Mononuclear cell (primary cell): Measurements from ENCODE around the gene PREPL. TPM values are rescaled to one million over a fixed set of nuclear protein-coding genes. Genes with fewer than 3 reads are reported as not detected.

Experiments
- H3K27me3 ChIP-seq: 2 replicates; pipeline ENCODE4 v1.6.0; 2011; ENCODE audit warnings: low read length, control low read depth; ENCODE audit not compliant: insufficient read depth
- H3K4me1 ChIP-seq: 2 replicates; pipeline ENCODE4 v1.5.1; 2011; ENCODE audit warnings: mild to moderate bottlenecking, low read length, control low read depth; ENCODE audit not compliant: insufficient read depth
- H3K4me3 ChIP-seq: 2 replicates; pipeline ENCODE4 v1.5.1; 2011; ENCODE audit warnings: mild to moderate bottlenecking, low read length, moderate library complexity
- H3K9me3 ChIP-seq: 2 replicates; pipeline ENCODE4 v1.5.1; 2011; ENCODE audit warnings: low read depth, mild to moderate bottlenecking, control low read depth, low read length
- total RNA-seq: library from RNA; depleted of rRNA; stranded (reverse); fragments of >200 nt; gene quantifications from one replicate; pipeline ENCODE4 v1.2.3, GENCODE V29; 2012

Gene PREPL
- total RNA-seq, 1 donor: 19.4 TPM

DNA sequence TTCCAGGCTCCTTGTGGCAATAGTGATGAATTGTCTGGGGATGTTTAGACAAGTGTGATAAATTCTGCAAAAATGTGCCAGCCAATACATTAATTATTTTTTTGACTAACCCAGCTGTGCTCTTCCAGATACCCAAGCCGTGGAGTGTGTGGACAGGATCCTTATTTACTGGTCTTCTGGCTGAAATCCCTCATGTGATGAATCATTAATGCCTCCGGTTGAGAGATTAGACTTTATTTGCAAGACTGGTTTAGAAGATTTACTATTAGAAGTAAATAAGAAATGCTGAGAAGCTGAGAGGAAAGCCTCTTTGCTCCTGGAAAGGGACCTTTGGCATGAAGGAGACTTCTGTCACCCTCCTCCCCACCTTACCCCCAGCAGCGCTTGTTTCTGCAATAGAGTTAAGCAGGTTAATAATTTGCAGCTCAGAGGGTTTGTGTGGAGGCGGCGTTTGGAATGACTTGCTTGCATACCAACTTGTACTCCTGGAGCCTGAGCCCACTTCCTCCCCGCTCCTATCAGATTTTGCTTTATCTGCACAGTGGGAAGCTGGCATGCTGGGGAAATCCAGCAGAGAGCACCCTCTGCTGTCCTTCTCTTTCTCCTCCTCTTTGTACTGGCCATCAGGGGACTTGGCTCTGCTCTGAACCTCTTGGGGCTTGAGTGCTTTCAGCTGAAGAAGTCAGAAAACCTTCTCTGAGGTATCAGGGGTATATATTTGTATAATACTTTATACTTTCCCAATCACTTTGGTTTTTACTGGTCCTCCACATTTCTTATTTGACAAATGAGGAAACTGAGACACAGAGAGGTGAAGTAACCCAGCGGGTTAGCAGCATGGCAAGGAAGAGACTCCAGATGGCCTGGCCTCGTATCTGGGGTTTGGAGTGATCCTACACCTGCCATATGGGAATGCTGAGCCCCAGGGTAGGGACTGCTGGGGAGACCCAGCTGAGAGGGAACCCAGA is 69.7 kb downstream of the PREPL start:
- Histone ChIP-seq H3K4me3 (no peak overlapping the region), H3K27me3 (no peaks in the 10 kb centered on the region), H3K4me1 (no peaks in the 10 kb centered on the region), H3K9me3 (no peaks in the 10 kb centered on the region)

DNA sequence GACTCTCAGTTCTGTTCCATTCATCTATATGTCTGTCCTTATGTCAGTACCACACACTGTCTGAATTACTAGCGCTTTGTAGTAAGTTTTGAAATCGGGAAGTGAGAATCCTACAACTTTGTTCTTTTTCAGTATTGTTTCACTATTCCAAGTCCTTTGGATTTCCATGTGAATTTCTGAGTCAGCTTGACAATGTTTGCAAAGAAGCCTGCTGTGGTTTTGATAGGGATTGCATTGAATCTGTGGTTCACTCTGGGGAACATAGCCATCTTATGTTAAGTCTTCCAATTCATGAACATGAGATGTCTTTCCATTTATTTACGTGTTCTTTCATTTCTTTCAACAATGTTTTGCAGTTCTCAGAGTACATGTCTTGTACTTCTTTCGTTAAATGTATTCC is 71.0 kb downstream of the PREPL start:
- Histone ChIP-seq H3K4me3 (no peak overlapping the region), H3K4me1 (no peaks in the 10 kb centered on the region), H3K9me3 (no peaks in the 10 kb centered on the region), H3K27me3 (no peaks in the 10 kb centered on the region)

DNA sequence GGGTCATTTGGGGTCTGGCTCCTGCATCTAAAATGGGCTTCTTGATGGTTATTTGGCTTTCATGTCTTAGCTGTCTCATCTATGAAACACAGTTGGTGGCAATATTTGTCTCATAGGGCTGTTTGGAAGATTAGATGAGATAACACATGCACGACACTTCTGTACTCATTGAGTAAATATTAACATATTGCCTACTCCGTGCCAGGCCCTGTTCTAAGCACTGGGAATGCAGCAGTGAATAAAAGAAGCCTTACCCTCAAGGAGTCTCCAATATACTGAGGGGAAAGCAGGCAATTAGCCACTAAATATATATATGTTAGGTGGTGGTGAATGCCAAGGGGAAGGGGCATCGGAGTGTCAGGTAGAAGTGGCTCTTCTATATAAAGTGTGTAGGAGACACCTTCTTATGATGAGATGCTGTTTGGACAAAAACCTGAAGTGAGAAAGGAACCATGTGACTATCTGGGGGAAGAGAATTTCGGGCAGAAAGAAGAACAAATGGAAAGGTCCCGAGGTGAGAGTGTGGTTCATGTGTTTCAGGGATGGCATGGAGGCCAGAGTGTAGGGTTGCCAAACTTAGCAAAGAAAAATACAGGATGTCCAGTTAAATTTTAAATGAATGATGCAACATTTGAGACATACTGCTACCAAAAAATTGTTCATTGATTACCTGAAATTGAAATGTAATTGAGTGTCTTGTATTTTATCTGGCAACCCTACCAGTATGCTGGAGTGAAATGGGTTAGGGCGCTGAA is 74.2 kb downstream of the PREPL start:
- H3K9me3 ChIP-seq: no peaks in the 10 kb centered on the region
- H3K4me1 ChIP-seq: no peaks in the 10 kb centered on the region
- no peak overlapping the region for H3K4me3 ChIP-seq
- H3K27me3 ChIP-seq: no peaks in the 10 kb centered on the region

DNA sequence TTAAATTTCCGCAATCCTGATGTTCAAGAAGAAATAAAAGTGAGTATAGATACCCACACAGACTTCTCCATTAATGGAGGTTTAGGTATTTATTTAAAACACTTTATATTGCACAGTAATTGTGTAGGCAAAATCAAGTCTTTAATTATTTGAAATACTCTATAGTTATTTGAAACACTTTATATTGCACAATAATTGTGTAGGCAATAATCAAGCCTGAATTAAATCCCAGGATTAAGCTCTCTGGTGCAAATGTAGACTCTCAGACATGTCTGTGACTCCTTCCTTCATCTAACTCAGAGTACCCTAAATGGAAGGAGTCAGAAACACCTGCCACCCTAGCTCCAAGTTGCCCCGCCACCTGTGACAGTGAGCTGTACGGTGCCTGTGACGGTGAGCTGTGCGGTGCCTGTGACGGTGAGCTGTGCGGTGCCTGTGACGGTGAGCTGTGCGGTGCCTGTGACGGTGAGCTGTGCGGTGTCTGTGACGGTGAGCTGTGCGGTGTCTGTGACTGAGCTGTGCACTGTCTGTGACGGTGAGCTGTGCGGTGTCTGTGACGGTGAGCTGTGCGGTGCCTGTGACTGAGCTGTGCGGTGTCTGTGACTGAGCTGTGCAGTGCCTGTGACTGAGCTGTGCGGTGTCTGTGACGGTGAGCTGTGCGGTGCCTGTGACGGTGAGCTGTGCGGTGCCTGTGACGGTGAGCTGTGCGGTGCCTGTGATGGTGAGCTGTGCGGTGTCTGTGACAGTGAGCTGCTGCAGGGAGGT is 75.0 kb downstream of the PREPL start:
- no peaks in the 10 kb centered on the region for H3K27me3 ChIP-seq
- no peak overlapping the region for H3K4me3 ChIP-seq
- no peaks in the 10 kb centered on the region for H3K4me1 ChIP-seq
- no peaks in the 10 kb centered on the region for H3K9me3 ChIP-seq

DNA sequence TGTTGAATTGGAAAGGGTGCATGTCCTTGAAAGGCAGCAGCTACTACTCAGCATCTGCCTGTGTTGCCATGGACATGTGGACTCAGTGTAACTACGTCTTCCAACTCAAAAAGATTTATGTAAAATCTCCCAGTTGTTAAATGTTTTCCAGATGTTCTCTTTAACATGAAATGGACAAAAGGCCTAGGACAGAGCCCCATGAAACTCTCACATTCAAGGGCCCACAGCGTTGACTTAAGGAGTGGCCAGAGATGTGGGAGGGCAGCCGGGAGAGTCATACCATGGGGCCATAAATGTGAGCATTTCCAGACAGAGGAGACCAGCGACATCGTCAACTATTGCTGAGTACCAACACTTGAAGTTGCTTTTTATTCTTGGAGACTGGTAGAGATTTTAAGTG is 76.1 kb downstream of the PREPL start:
- H3K4me3 ChIP-seq: no peak overlapping the region
- no peaks in the 10 kb centered on the region for H3K4me1 ChIP-seq
- no peaks in the 10 kb centered on the region for H3K27me3 ChIP-seq
- no peaks in the 10 kb centered on the region for H3K9me3 ChIP-seq

DNA sequence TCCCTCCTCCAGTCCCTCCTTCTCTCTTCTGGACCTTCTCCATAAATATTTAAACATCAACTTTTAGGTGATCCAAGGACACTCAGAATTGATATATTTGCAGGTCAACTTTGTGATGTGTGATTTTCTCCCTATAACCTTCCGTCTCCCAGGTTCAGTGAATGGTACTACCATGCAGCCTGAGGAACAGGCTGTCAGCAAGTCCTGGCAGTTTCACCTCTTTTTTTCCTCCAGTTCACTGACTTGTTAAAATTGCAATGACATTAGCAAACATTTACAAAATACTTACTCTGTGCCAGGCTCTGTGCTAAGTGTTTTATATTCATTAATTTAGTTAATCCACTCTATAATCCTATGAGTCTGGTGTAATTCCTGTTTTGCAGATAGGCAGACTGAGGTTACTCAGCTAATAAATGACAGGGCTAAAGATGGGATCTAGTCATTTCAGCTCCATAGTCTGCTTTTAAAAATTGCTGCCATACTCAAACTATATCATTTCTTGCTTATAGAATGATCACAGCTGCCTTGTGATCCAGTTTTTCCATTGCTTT is 78.1 kb downstream of the PREPL start:
- no peaks in the 10 kb centered on the region for H3K4me1 ChIP-seq
- H3K27me3 ChIP-seq: no peaks in the 10 kb centered on the region
- no peaks in the 10 kb centered on the region for H3K9me3 ChIP-seq
- no peak overlapping the region for H3K4me3 ChIP-seq

DNA sequence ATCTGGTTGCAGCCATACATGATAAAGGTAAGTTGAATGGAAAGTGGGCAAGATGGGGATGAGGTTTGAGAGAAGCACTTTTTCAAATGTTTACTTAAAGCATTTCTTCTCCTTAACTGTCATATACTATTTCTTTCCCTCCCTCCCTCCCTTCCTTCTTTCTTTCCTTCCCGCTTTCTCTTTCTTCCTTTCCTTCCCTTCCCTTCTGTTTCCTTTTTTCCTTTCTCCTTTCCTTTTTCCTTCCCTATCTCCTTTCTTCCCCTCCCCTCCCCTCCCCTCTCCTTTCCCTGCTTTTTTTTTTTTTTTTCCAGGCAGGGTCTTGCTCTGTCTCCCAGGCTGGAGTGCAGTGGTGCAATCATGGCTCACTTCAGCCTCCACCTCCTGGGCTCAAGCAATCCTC is 80.4 kb downstream of the PREPL start:
- Histone ChIP-seq H3K4me1 (no peaks in the 10 kb centered on the region), H3K4me3 (no peak overlapping the region), H3K27me3 (no peaks in the 10 kb centered on the region), H3K9me3 (no peaks in the 10 kb centered on the region)

DNA sequence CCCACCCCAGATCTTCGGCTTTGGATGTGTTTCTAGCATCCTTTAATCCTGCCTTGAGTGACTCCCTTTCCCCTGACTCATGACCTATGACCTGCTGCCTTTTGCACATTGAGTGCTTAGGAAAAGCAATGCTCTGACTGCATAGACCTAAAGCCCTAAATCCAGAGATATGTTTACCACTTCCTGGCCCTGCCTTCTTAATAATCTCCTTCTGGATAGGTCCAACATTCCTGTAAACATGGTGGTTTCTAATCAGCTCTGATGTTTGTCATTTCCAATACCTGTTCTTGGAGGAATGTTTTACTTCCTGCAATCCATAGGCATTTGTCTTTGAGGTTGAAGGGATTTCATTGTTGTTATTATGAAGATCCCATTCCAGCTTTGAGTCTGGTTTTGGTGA is 83.8 kb downstream of the PREPL start:
- no peaks in the 10 kb centered on the region for H3K4me1 ChIP-seq
- H3K9me3 ChIP-seq: no peaks in the 10 kb centered on the region
- no peaks in the 10 kb centered on the region for H3K27me3 ChIP-seq
- H3K4me3 ChIP-seq: no peak overlapping the region

DNA sequence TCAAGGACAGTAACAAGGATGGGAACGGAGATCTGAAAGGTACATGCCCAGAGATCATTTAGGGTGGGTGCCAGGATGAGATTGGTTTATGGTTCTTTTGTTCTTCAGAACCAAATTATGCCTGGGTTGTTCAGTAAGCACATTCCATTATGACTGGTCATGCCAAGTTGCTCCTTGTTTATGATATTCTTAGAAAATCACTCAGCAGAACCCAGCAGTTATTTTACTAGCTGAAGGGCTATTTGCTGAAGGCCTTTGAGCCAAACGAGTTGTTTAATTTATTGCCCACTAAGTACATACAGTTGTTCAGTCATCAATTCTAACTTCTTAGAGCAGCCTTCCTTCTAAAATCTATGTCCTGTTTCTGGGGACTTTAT is 85.4 kb downstream of the PREPL start:
- Histone ChIP-seq H3K9me3 (no peaks in the 10 kb centered on the region), H3K4me1 (no peaks in the 10 kb centered on the region)

DNA sequence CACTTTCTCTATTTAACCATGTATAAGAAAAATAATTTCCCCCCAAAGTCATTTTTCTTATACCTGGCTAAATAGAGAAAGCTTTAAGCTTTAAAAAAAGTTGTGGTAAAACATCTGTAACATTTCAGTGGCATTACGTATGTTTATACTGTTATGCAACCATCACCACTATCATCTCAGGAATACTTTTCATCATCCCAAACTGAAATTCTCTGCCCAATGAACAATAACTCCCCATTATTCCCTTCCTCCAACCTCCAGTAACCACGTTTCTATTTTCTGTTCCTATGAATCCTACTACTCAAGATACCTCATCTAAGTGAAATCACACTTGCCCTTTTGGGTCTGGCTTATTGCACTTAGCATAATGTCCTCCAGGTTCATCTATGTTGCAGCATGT is 87.7 kb downstream of the PREPL start:
- H3K4me1 ChIP-seq: no peaks in the 10 kb centered on the region
- no peaks in the 10 kb centered on the region for H3K9me3 ChIP-seq
- no peaks in the 10 kb centered on the region for H3K27me3 ChIP-seq
- no peak overlapping the region for H3K4me3 ChIP-seq

More for the DNA sequence above, 85.4 kb downstream of the PREPL start:
- no peaks in the 10 kb centered on the region for H3K27me3 ChIP-seq
- H3K4me3 ChIP-seq: no peak overlapping the region

DNA sequence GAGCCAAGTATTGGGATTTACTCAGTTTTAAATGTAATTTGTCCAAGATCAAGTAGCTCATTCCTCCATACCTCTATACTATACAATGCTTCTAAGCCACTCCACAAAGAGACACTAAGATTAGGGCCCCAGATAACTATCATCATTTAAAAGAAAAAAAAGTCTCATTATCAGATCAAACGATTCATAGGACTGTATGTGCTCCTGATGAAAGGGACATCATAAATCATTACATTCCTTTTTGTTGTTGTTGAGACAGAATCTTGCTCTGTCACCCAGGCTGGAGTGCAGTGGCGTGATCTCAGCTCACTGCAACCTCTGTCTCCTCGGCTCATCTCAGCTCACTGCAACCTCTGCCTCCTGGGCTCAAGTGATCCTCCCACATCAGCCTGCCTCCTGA is 88.2 kb downstream of the PREPL start:
- Histone ChIP-seq H3K9me3 (no peaks in the 10 kb centered on the region), H3K4me3 (no peak overlapping the region), H3K27me3 (no peaks in the 10 kb centered on the region), H3K4me1 (no peaks in the 10 kb centered on the region)

DNA sequence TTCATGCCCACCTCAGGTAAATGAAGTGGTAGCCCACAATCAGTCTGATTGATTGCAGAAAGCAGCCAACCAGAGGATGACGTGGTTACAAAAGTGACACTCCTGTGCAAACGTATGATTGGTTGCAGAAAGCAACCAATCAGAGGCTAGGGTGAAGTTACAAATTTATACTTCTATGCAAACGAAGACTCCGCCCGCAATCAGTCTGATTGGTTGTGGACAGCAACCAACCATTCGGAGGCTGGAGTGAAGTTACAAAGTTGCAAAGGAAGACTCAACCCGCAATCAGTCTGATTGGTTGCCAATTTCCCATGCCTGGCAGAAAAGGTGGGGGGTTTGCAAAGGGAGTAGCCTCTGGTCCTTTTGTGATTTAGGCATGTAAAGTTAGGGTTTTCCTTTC is 90.0 kb downstream of the PREPL start:
- Histone ChIP-seq H3K4me1 (no peaks in the 10 kb centered on the region), H3K27me3 (no peaks in the 10 kb centered on the region), H3K4me3 (no peak overlapping the region), H3K9me3 (no peaks in the 10 kb centered on the region)

DNA sequence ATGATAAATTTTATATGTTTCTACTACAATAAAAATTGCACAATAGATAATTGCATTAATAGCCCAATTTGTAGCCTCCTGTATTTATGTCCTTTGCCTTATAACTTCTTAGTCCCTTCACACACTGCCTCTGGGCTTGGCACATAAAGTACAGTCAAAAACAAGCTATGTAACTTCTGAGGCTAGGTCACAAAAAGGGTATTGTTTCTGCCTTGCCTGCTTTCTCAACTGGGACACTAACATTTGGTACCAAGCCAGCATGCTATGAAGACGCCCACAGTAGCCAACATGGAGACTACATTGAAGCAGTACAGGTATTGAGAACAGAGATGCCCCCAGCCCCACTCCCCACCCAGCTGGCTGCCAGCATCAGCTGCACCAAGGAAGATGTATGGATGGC is 91.5 kb downstream of the PREPL start:
- Histone ChIP-seq H3K9me3 (no peaks in the 10 kb centered on the region), H3K4me3 (no peak overlapping the region), H3K4me1 (no peaks in the 10 kb centered on the region), H3K27me3 (no peaks in the 10 kb centered on the region)

DNA sequence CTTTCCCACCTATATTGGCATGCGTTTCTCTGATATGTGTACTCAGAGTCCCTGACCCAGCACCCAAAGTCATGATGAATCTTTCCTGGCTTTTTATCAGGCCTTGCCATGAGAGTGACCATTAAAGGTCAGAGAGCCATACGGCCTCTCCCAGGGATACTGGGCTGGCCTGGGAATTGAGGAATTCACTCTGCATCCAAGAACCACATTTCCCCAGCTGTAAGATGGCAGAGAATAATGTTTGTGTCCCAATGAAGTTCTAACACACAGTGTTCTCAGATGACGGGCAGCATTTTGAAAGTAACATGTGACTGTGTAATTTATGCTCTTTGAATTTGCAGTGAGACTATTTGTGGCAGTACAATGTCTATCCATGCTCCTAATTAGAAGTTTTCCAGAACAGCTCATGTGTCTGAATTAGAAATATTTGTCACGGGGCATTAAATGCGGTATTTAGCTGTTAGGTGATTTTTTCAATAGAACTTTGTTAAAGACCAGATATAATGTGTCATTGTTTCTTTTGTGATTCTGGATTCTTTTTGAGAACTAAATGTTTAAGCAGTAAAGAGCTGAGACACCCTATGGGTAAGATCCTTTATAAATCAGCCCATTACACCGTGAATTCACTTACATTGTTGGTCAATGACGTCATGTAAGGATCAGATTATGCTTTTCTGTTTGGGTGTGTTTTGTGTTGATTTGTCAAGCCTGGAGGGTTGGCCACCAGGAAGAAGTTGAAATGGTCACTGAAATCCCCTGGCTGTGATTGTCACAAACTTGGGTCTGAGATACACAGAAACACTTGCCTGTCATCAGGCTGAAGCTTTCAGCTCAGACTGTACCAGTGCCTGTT is 93.3 kb downstream of the PREPL start:
- H3K4me1 ChIP-seq: no peaks in the 10 kb centered on the region
- no peaks in the 10 kb centered on the region for H3K9me3 ChIP-seq
- no peaks in the 10 kb centered on the region for H3K27me3 ChIP-seq
- no peak overlapping the region for H3K4me3 ChIP-seq
